ENCODE data around the gene RASL10B.

- no peak for TF ChIP-seq ISL1 (CRISPR knock-in tag; IDR thresholded peaks at IDR 0.05)
- no peak for TF ChIP-seq ARNTL (CRISPR knock-in tag; IDR thresholded peaks at IDR 0.05; ENCODE audit: borderline replicate concordance, low read depth)
- no peak for TF ChIP-seq ZNF70 (CRISPR knock-in tag; IDR thresholded peaks at IDR 0.05)
- TF ChIP-seq PATZ1 (CRISPR knock-in tag; IDR thresholded peaks at IDR 0.05; ENCODE audit: borderline replicate concordance): no peak
- TF ChIP-seq TSHZ2 (CRISPR knock-in tag; IDR thresholded peaks at IDR 0.05): no peak
- TF ChIP-seq, protein P1, sequence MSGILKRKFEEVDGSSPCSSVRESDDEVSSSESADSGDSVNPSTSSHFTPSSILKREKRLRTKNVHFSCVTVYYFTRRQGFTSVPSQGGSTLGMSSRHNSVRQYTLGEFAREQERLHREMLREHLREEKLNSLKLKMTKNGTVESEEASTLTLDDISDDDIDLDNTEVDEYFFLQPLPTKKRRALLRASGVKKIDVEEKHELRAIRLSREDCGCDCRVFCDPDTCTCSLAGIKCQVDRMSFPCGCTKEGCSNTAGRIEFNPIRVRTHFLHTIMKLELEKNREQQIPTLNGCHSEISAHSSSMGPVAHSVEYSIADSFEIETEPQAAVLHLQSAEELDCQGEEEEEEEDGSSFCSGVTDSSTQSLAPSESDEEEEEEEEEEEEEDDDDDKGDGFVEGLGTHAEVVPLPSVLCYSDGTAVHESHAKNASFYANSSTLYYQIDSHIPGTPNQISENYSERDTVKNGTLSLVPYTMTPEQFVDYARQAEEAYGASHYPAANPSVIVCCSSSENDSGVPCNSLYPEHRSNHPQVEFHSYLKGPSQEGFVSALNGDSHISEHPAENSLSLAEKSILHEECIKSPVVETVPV (CRISPR knock-in tag; IDR thresholded peaks at IDR 0.05): no peak
These were observed 47.2 kb upstream of the RASL10B start for GRCh38 chr17:35684055-35684802.
